ENCODE measurements around the gene BNC2.

BNC2 gene

GRCh38 chr9:16637911-16638310 is 232.6 kb downstream of the BNC2 start:
- CTCF ChIA-PET, result no interaction called here
- no peak for TF ChIP-seq CTCF (IDR thresholded peaks at IDR 0.05; ENCODE audit: control extremely low read depth, extremely low read depth, low read depth, missing control alignments)
- POLR2A ChIA-PET, result no interaction called here
- no peak for DNase-seq (ENCODE audit: extremely low spot score)

DNA sequence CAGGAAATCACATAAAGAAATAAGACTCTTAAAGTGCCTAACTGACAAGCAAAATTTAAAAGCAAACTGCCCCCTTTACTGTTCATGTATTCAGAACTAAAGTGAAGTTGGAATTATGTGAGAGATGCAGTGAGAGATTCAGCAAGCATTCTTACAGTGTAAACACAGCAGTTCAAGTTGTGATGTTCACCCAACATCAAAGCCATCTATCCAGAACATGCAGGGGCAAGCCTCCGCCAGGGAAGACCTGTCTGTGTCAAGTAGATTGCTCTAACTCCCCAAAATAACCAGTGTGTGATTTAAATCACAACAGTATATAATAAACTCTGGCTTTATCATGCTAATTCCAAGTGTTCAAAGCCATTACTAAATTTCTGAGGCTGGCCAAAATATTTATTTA is 233.3 kb downstream of the BNC2 start:
- ChIA-PET CTCF (interaction anchor here (0.8 to 1.8 kb wide), 2 partner anchors 13 to 17 kb away, joined by 3 to 6 read pairs; no protein-coding TSS in a partner anchor), POLR2A (no interaction called here)
- DNase-seq (ENCODE audit: extremely low spot score), result no peak
- TF ChIP-seq CTCF (IDR thresholded peaks at IDR 0.05; ENCODE audit: control extremely low read depth, extremely low read depth, low read depth, missing control alignments), result no peak

GRCh38 chr9:16633794-16634193 is 236.7 kb downstream of the BNC2 start:
- no peak for TF ChIP-seq CTCF (IDR thresholded peaks at IDR 0.05; ENCODE audit: control extremely low read depth, extremely low read depth, low read depth, missing control alignments)
- CTCF ChIA-PET, result no interaction called here

GRCh38 chr9:16628413-16628812 is 242.1 kb downstream of the BNC2 start:
- no peak for DNase-seq (ENCODE audit: extremely low spot score)
- CTCF ChIA-PET, result interaction anchor here (1.4 kb wide), 1 partner anchor 17 kb away, joined by 4 read pairs; no protein-coding TSS in a partner anchor
- TF ChIP-seq CTCF (IDR thresholded peaks at IDR 0.05; ENCODE audit: control extremely low read depth, extremely low read depth, low read depth, missing control alignments), result no peak
- POLR2A ChIA-PET, result no interaction called here

More at GRCh38 chr9:16633794-16634193, 236.7 kb downstream of the BNC2 start:
- no peak for DNase-seq (ENCODE audit: extremely low spot score)
- POLR2A ChIA-PET, result no interaction called here

DNA sequence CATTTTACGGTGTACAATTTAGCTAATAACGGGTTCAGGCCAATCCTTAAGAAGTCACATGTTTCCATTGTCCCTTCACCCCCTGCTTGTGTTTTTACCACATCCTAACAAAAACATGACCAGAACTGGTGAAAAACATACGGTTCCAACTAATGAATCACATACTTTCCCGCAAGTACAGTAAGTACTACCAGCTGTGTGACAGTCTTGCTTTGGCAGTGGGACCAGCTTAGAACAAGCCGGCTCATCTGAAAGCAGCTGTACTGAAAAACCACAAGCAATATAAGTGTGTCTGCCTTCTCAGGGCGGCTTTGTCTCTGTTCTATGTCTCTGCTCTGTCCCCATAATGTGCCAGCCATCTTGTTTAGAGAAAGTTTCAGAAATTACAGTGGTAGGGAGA is 242.5 kb downstream of the BNC2 start:
- DNase-seq (ENCODE audit: extremely low spot score), result no peak
- POLR2A ChIA-PET, result no interaction called here
- TF ChIP-seq CTCF (IDR thresholded peaks at IDR 0.05; ENCODE audit: control extremely low read depth, extremely low read depth, low read depth, missing control alignments), result no peak
- CTCF ChIA-PET, result interaction anchor here (1.4 kb wide), 1 partner anchor 16 kb away, joined by 4 read pairs; no protein-coding TSS in a partner anchor

GRCh38 chr9:16627521-16627920 is 242.9 kb downstream of the BNC2 start:
- TF ChIP-seq CTCF (IDR thresholded peaks at IDR 0.05; ENCODE audit: control extremely low read depth, extremely low read depth, low read depth, missing control alignments), result no peak
- ChIA-PET POLR2A (no interaction called here), CTCF (interaction anchor here (1.4 kb wide), 1 partner anchor 16 kb away, joined by 4 read pairs; no protein-coding TSS in a partner anchor)
- no peak for DNase-seq (ENCODE audit: extremely low spot score)

Data from GM10248 (cell line).